K562 (cell line): Measurements from ENCODE around the gene NAXD. TPM values are rescaled to one million over a fixed set of nuclear protein-coding genes. Genes with fewer than 3 reads are reported as not detected.

Experiments used
- ATAC-seq: fragments of 200-7000 bp; cut with Tn5 transposase; 3 replicates; pipeline ENCODE4 v1.9.1; 2020; ENCODE audit warnings: moderate library complexity
- BruUV-seq: library from RNA; stranded (reverse); fragments of 400-500 nt; replicated peaks from 2 replicates; lab custom pipeline; 2021; lab: Mats Ljungman, UMichigan
- CTCF ChIA-PET: fragments of 300-600 bp; formaldehyde crosslinking; extraction: SDS; loops from one replicate; lab custom pipeline; 2021; ENCODE audit warnings: low intra/inter-chr PET ratio; lab: Yijun Ruan, JAX
- POLR2A ChIA-PET: fragments of 300-600, 350-650 bp; sonication (Branson Sonifier 250); formaldehyde crosslinking; extraction: SDS; loops from one replicate; lab custom pipeline; 2021; ENCODE audit warnings: antibody characterized with exemption, inconsistent platforms; lab: Yijun Ruan, JAX
- DNase-seq, 4 experiments: peaks; one replicate each; pipeline versions ENCODE4 v3.0.0 to v3.0.0-alpha.2; 2011 to 2018; ENCODE audit warnings: low spot score in 3 of 4, mixed read lengths in 3 of 4; ENCODE audit errors: extremely low read depth in 1 of 4
- FAIRE-seq: peaks from 2 replicates; lab custom pipeline; 2011; peaks lifted over from hg19 to GRCh38; lab: Jason Lieb, UNC
- H2AFZ ChIP-seq: 2 replicates; pipeline ENCODE4 v1.6.0; 2011; ENCODE audit warnings: low read depth, low read length, control low read depth, inconsistent platforms
- H3K27ac ChIP-seq: fragments of 200-600 bp; 3 replicates; pipeline ENCODE4 v1.8.0; 2011; ENCODE audit warnings: low read depth, mild to moderate bottlenecking, control low read depth, inconsistent platforms, low read length, moderate library complexity, mixed read lengths; ENCODE audit errors: extremely low read depth
- H3K27me3 ChIP-seq, 2 experiments: fragments of 300-600 bp in 1 of 2; 2 replicates in 1 of 2; 3 replicates in 1 of 2; pipeline versions ENCODE4 v1.6.0 to v1.8.0; 2011; ENCODE audit warnings: inconsistent platforms in 2 of 2, low read length in 2 of 2, mild to moderate bottlenecking in 1 of 2, mixed read lengths in 1 of 2, moderate library complexity in 1 of 2; ENCODE audit not compliant: control insufficient read depth in 2 of 2, insufficient read depth in 2 of 2
- H3K36me3 ChIP-seq: fragments of 300-600 bp; 3 replicates; pipeline ENCODE4 v1.8.0; 2011; ENCODE audit warnings: mild to moderate bottlenecking, low read length, inconsistent platforms; ENCODE audit not compliant: control insufficient read depth, insufficient read depth
- H3K4me1 ChIP-seq, 2 experiments: fragments of 200-600 bp in 1 of 2; replicated peaks in 1 of 2; 2 replicates in 1 of 2; 3 replicates in 1 of 2; pipeline versions ENCODE4 v1.5.1 to v1.8.0; 2011; ENCODE audit warnings: inconsistent platforms in 2 of 2, low read length in 2 of 2, mild to moderate bottlenecking in 1 of 2, mixed read lengths in 1 of 2, moderate library complexity in 1 of 2; ENCODE audit not compliant: control insufficient read depth in 2 of 2, insufficient read depth in 2 of 2
- H3K4me2 ChIP-seq: 2 replicates; pipeline ENCODE4 v1.6.1; 2011; ENCODE audit warnings: low read length, control low read depth, inconsistent platforms, mixed read lengths; ENCODE audit not compliant: insufficient read depth
- H3K4me3 ChIP-seq: fragments of 200-600 bp; sonication (generic), shearing (Covaris generic); 2 replicates; pipeline ENCODE4 v1.5.1; 2016; ENCODE audit warnings: control low read depth, inconsistent platforms
- H3K79me2 ChIP-seq: fragments of 200-600 bp; 3 replicates; pipeline ENCODE4 v1.8.0; 2011; ENCODE audit warnings: low read length, inconsistent platforms; ENCODE audit not compliant: control insufficient read depth, insufficient read depth
- H3K9ac ChIP-seq, 2 experiments: 2 replicates each; pipeline versions ENCODE4 v1.6.0 to v1.6.1; 2011; ENCODE audit warnings: low read depth in 2 of 2, low read length in 2 of 2, control low read depth in 1 of 2, inconsistent platforms in 1 of 2, mild to moderate bottlenecking in 1 of 2, mixed read lengths in 1 of 2; ENCODE audit not compliant: insufficient read depth in 1 of 2
- H3K9me1 ChIP-seq: one replicate; pipeline ENCODE4 v1.6.0; 2011; ENCODE audit warnings: inconsistent platforms, mild to moderate bottlenecking, low read length, moderate library complexity; ENCODE audit not compliant: control insufficient read depth, insufficient read depth
- H3K9me3 ChIP-seq: replicated peaks from 2 replicates; pipeline ENCODE4 v1.5.1; 2011; ENCODE audit warnings: low read depth, low read length, inconsistent platforms; ENCODE audit not compliant: control insufficient read depth, insufficient read depth
- H4K20me1 ChIP-seq: replicated peaks from 2 replicates; pipeline ENCODE4 v1.6.1; 2011; ENCODE audit warnings: low read length, inconsistent platforms, mixed read lengths; ENCODE audit not compliant: control insufficient read depth, insufficient read depth
- CBX3 ChIP-seq, 2 experiments: IDR thresholded peaks; 1 replicate in 1 of 2; 2 replicates in 1 of 2; pipeline ENCODE4 v1.6.1; 2012; ENCODE audit warnings: inconsistent platforms in 2 of 2, low read length in 2 of 2, borderline replicate concordance in 1 of 2, control low read depth in 1 of 2
- CBX8 ChIP-seq: fragments of 200-600 bp; sonication (generic); IDR thresholded peaks from 2 replicates; pipeline ENCODE4 v1.6.1; 2012; ENCODE audit warnings: borderline replicate concordance, mixed run types, low read depth, mild to moderate bottlenecking, moderate library complexity, mixed read lengths, low read length, control low read depth, inconsistent platforms; ENCODE audit not compliant: poor library complexity, severe bottlenecking; ENCODE audit errors: extremely low read depth
- CHAMP1 ChIP-seq: fragments of 450-650 bp; IDR thresholded peaks from 2 replicates; pipeline ENCODE4 v1.6.1; 2016; ENCODE audit warnings: mild to moderate bottlenecking
- E2F1 ChIP-seq: sonication (generic); formaldehyde crosslinking; IDR thresholded peaks from 2 replicates; pipeline ENCODE4 v1.8.1; 2023; ENCODE audit warnings: mild to moderate bottlenecking, missing genetic modification reagents, moderate library complexity
- GTF3C2 ChIP-seq: IDR thresholded peaks from 3 replicates; pipeline ENCODE4 v1.6.1; 2011; ENCODE audit warnings: borderline replicate concordance, mild to moderate bottlenecking, moderate library complexity; ENCODE audit not compliant: insufficient read length; ENCODE audit errors: extremely low read depth
- HIVEP1 ChIP-seq: fragments of 250-450 bp; sonication (Bioruptor Pico); IDR thresholded peaks from 2 replicates; pipeline ENCODE4 v1.4.0; 2020; ENCODE audit warnings: mild to moderate bottlenecking
- KDM1A ChIP-seq, 2 experiments: fragments of 450-650 bp; IDR thresholded peaks; 2 replicates each; pipeline ENCODE4 v1.6.1; 2016; ENCODE audit warnings: mild to moderate bottlenecking in 2 of 2
- KDM2B ChIP-seq: fragments of 250-450 bp; sonication (Bioruptor Pico); IDR thresholded peaks from 2 replicates; pipeline ENCODE4 v1.8.0; 2021; ENCODE audit warnings: mild to moderate bottlenecking, moderate library complexity
- MAX ChIP-seq: sonication (generic); formaldehyde crosslinking; IDR thresholded peaks from 2 replicates; pipeline ENCODE4 v1.9.0; 2022; ENCODE audit warnings: mild to moderate bottlenecking, missing genetic modification reagents
- SAP30 ChIP-seq: fragments of 200-600 bp; sonication (generic); IDR thresholded peaks from 2 replicates; pipeline ENCODE4 v1.6.1; 2012; ENCODE audit warnings: borderline replicate concordance, low read depth, mild to moderate bottlenecking, moderate library complexity, low read length, control low read depth, inconsistent platforms; ENCODE audit not compliant: insufficient read depth, poor library complexity, severe bottlenecking
- ZFP1 ChIP-seq: fragments of 450-650 bp; formaldehyde crosslinking; IDR thresholded peaks from 2 replicates; pipeline ENCODE4 v1.4.0; 2020; ENCODE audit warnings: mild to moderate bottlenecking, mixed read lengths
- ZNF253 ChIP-seq: fragments of 250-450 bp; sonication (Bioruptor Pico); conservative IDR thresholded peaks from 2 replicates; pipeline ENCODE4 v1.6.1; 2021; ENCODE audit warnings: mild to moderate bottlenecking
- ZNF274 ChIP-seq: IDR thresholded peaks from 2 replicates; pipeline ENCODE4 v1.6.1; 2011; ENCODE audit warnings: low read depth, mild to moderate bottlenecking, low read length, moderate library complexity, borderline replicate concordance
- ZNF707 ChIP-seq: fragments of 250-450 bp; sonication (Bioruptor Pico); conservative IDR thresholded peaks from 2 replicates; pipeline ENCODE4 v1.8.0; 2022; ENCODE audit warnings: inconsistent platforms, mild to moderate bottlenecking, moderate library complexity
- WGBS: fragments of 100-300 bp; shearing (Covaris generic); methylation state at CpG from one replicate; pipeline ENCODE4 v1.1.6; 2016; ENCODE audit warnings: low coverage, mixed read lengths; ENCODE audit not compliant: insufficient coverage; ENCODE audit errors: missing lambda C conversion rate; 5-methylcytosine and 5-hydroxymethylcytosine counted together
- in situ Hi-C: fragments of 300-500 bp; cut with MboI; formaldehyde crosslinking; loops from 4 replicates; pipeline ENCODE4 v1.15.0; 2018; ENCODE audit warnings: inconsistent platforms, mixed read lengths
- intact Hi-C: fragments of 100-400 bp; cut with micrococcal nuclease; formaldehyde crosslinking; loops from 2 replicates; pipeline ENCODE4 v1.14.2; 2022
- polyA plus RNA-seq, 8 experiments: library from polyadenylated mRNA; depleted of rRNA in 4 of 8; stranded (reverse) in 5 of 8; unstranded in 3 of 8; fragments of >200 nt; fragmentation: Nextera tagmentation in 2 of 8; fragmentation: Illumina TruSeq in 1 of 8; extraction: Ambion mirVana in 2 of 8; extraction: Trizol in 1 of 8; gene quantifications; 2 replicates each; pipeline versions ENCODE4 v1.2.1 to v1.2.3, GENCODE V29; 2011 to 2014; ENCODE audit warnings: inconsistent platforms in 1 of 8, missing spikeins in 1 of 8
- total RNA-seq, 7 experiments: library from RNA; depleted of rRNA in 6 of 7; stranded (reverse); fragments of >200 nt in 6 of 7; fragmentation: Illumina TruSeq in 2 of 7; extraction: Trizol in 2 of 7; gene quantifications; 2 replicates each; pipeline versions ENCODE4 v1.2.1 to v1.2.3, GENCODE V29; 2011 to 2021; ENCODE audit warnings: low replicate concordance in 1 of 7

Gene NAXD
- total and polyA plus RNA-seq, 9 of the 15 experiments (the other 6 are each of a cell fraction or from before 2014, with no cell fraction given) = 0.59 to 20.6 (median 13.0) TPM

- ATAC-seq (no peak), FAIRE-seq (no peak), DNase-seq (no peak)
- intact Hi-C loops (no loop called here), in situ Hi-C loops (no loop called here)
- Histone ChIP-seq H3K36me3 (no peaks in the 10 kb centered on the region), H3K4me2 (no peak overlapping the region), H4K20me1 (no peaks in the 10 kb centered on the region), H3K79me2 (no peaks in the 10 kb centered on the region), H3K27ac (no peak overlapping the region), H3K4me3 (no peak overlapping the region), H3K9me1 (no peaks in the 10 kb centered on the region), H2AFZ (no peak overlapping the region), H3K4me1 (peaks cover 4 to 6% of the 10 kb centered on the region in 2 experiments; a peak in 3 of 5 replicates), H3K27me3 (no peaks in the 10 kb centered on the region; a peak in 1 of 5 replicates), H3K9ac (no peak overlapping the region), H3K9me3 (no peaks in the 10 kb centered on the region; the same call in 1 of the 2 replicates)
- BruUV-seq = no TSS peak
- ChIA-PET CTCF (no interaction called here), POLR2A (no interaction called here)
- 50% methylated on average over 3 of the region's 3 CpGs for WGBS
- no peak for TF ChIP-seq ZNF707 (CRISPR knock-in tag)
- no peak for TF ChIP-seq ZNF253 (CRISPR knock-in tag)
- no peak for TF ChIP-seq SAP30
- TF ChIP-seq CBX8 = no peak
- TF ChIP-seq ZNF274 = no peak
- no peak for TF ChIP-seq GTF3C2
- no peak for TF ChIP-seq ZFP1 (CRISPR knock-in tag)
- no peak for TF ChIP-seq CBX3 (IDR thresholded peaks at IDR 0.05; ENCODE audit: borderline replicate concordance in 1 of 2, low read length in 2 of 2)
- TF ChIP-seq KDM1A (IDR thresholded peaks at IDR 0.05) = no peak
- TF ChIP-seq KDM2B (CRISPR knock-in tag) = no peak
- no peak for TF ChIP-seq HIVEP1 (CRISPR knock-in tag)
- TF ChIP-seq CHAMP1 = no peak
- TF ChIP-seq MAX (CRISPR knock-in tag) = no peak
- no peak for TF ChIP-seq E2F1 (CRISPR knock-in tag)
These were observed 46.7 kb upstream of the NAXD start for GRCh38 chr13:110568612-110569011.
